Subcutaneous abdominal adipose tissue (tissue), 5 donors: ENCODE data around the gene LCE3E.
"Not testable (repeated sequence)": the region's sequence is repeated elsewhere in the genome, so short reads cannot be mapped to it uniquely, and the experiment has no call there.

Experiments
- H3K27ac ChIP-seq: one replicate; pipeline ENCODE4 v1.7.0; 2013; ENCODE audit warnings: low read depth, mild to moderate bottlenecking, inconsistent platforms, low read length, moderate library complexity
- H3K27me3 ChIP-seq, 5 donors: one replicate each; pipeline ENCODE4 v1.7.0; 2013; ENCODE audit warnings: low read length in 5 of 5, inconsistent platforms in 1 of 5; ENCODE audit not compliant: control insufficient read depth in 5 of 5, insufficient read depth in 4 of 5
- H3K36me3 ChIP-seq, 5 donors: one replicate each; pipeline ENCODE4 v1.7.0; 2013; ENCODE audit warnings: low read length in 5 of 5; ENCODE audit not compliant: control insufficient read depth in 5 of 5, insufficient read depth in 5 of 5
- H3K4me1 ChIP-seq, 5 donors: one replicate each; pipeline ENCODE4 v1.7.0; 2013; ENCODE audit warnings: low read length in 5 of 5, mild to moderate bottlenecking in 3 of 5, moderate library complexity in 1 of 5; ENCODE audit not compliant: control insufficient read depth in 5 of 5, insufficient read depth in 5 of 5
- H3K4me3 ChIP-seq, 5 donors: one replicate each; pipeline ENCODE4 v1.7.0; 2013; ENCODE audit warnings: low read length in 5 of 5, low read depth in 1 of 5
- H3K9ac ChIP-seq, 5 donors: one replicate each; pipeline ENCODE4 v1.7.0; 2013; ENCODE audit warnings: low read length in 5 of 5, mild to moderate bottlenecking in 4 of 5, moderate library complexity in 3 of 5
- H3K9me3 ChIP-seq, 5 donors: one replicate each; pipeline ENCODE4 v1.7.0; 2013; ENCODE audit warnings: low read length in 5 of 5; ENCODE audit not compliant: control insufficient read depth in 5 of 5
- donor health status: healthy.
- donor health status: healthy.
- donor health status: healthy.
- donor health status: healthy.
- donor health status: healthy.

Gene LCE3E

GRCh38 chr1:152565115-152565514, 1.5 kb downstream of the LCE3E start:
- no peaks in the 10 kb centered on the region for H3K36me3 ChIP-seq
- no peak overlapping the region for H3K27ac ChIP-seq

GRCh38 chr1:152548358-152548757, 18.2 kb downstream of the LCE3E start:
- not testable (repeated sequence) for H3K9me3 ChIP-seq, H3K36me3 ChIP-seq, H3K27me3 ChIP-seq, H3K4me1 ChIP-seq, H3K9ac ChIP-seq, H3K4me3 ChIP-seq, H3K27ac ChIP-seq

More at GRCh38 chr1:152565115-152565514, 1.5 kb downstream of the LCE3E start:
- Histone ChIP-seq H3K4me1 (no peaks in the 10 kb centered on the region), H3K9ac (no peak overlapping the region), H3K4me3 (no peak overlapping the region), H3K27me3 (peaks cover 0 to 4% (median 0%) of the 10 kb centered on the region in 5 donors), H3K9me3 (peaks cover 0 to 17% (median 3%) of the 10 kb centered on the region in 5 donors)

GRCh38 chr1:152546704-152547103, 19.9 kb downstream of the LCE3E start:
- Histone ChIP-seq H3K4me3 (no peak overlapping the region), H3K27ac (no peak overlapping the region), H3K9me3 (peaks cover 0 to 7% (median 0%) of the 10 kb centered on the region in 5 donors), H3K4me1 (no peaks in the 10 kb centered on the region), H3K27me3 (no peaks in the 10 kb centered on the region), H3K9ac (no peak overlapping the region), H3K36me3 (no peaks in the 10 kb centered on the region)

GRCh38 chr1:152543820-152544219, 22.8 kb downstream of the LCE3E start:
- Histone ChIP-seq H3K9ac (no peak overlapping the region), H3K36me3 (no peaks in the 10 kb centered on the region), H3K9me3 (peaks cover 0 to 7% (median 0%) of the 10 kb centered on the region in 5 donors)

GRCh38 chr1:152539901-152540300, 26.7 kb downstream of the LCE3E start:
- Histone ChIP-seq H3K4me1 (no peaks in the 10 kb centered on the region), H3K9me3 (no peaks in the 10 kb centered on the region), H3K36me3 (no peaks in the 10 kb centered on the region), H3K27me3 (no peaks in the 10 kb centered on the region), H3K27ac (no peak overlapping the region), H3K4me3 (no peak overlapping the region), H3K9ac (no peak overlapping the region)

More at GRCh38 chr1:152543820-152544219, 22.8 kb downstream of the LCE3E start:
- Histone ChIP-seq H3K4me3 (no peak overlapping the region), H3K27me3 (no peaks in the 10 kb centered on the region), H3K4me1 (no peaks in the 10 kb centered on the region), H3K27ac (no peak overlapping the region)

GRCh38 chr1:152537496-152537895, 29.1 kb downstream of the LCE3E start:
- Histone ChIP-seq H3K9ac (no peak overlapping the region), H3K36me3 (no peaks in the 10 kb centered on the region), H3K4me3 (no peak overlapping the region), H3K27me3 (peaks cover 0 to 2% (median 0%) of the 10 kb centered on the region in 5 donors), H3K27ac (no peak overlapping the region), H3K4me1 (no peaks in the 10 kb centered on the region), H3K9me3 (no peaks in the 10 kb centered on the region)

- Histone ChIP-seq H3K4me1 (no peaks in the 10 kb centered on the region), H3K27me3 (peaks cover 0 to 2% (median 0%) of the 10 kb centered on the region in 5 donors), H3K9me3 (peaks cover 0 to 4% (median 0%) of the 10 kb centered on the region in 5 donors), H3K4me3 (no peak overlapping the region), H3K27ac (no peak overlapping the region), H3K9ac (no peak overlapping the region), H3K36me3 (no peaks in the 10 kb centered on the region)
Measured at GRCh38 chr1:152535774-152536173, 30.8 kb downstream of the LCE3E start.

- H3K36me3 ChIP-seq, result no peaks in the 10 kb centered on the region
- H3K27ac ChIP-seq, result no peak overlapping the region
- H3K27me3 ChIP-seq, result peaks cover 0 to 2% (median 0%) of the 10 kb centered on the region in 5 donors
- H3K9me3 ChIP-seq, result peaks cover 0 to 4% (median 0%) of the 10 kb centered on the region in 5 donors
- no peaks in the 10 kb centered on the region for H3K4me1 ChIP-seq
- no peak overlapping the region for H3K4me3 ChIP-seq
- H3K9ac ChIP-seq, result no peak overlapping the region
Measured at GRCh38 chr1:152533327-152533938, 33.1 kb downstream of the LCE3E start.

GRCh38 chr1:152525080-152525641, 41.4 kb downstream of the LCE3E start:
- peaks cover 0 to 6% (median 3%) of the 10 kb centered on the region in 5 donors for H3K9me3 ChIP-seq
- H3K27ac ChIP-seq, result no peak overlapping the region
- H3K4me3 ChIP-seq, result no peak overlapping the region

GRCh38 chr1:152520561-152521090, 46.0 kb downstream of the LCE3E start:
- Histone ChIP-seq H3K4me1 (peaks cover 0 to 7% (median 1%) of the 10 kb centered on the region in 5 donors), H3K36me3 (no peaks in the 10 kb centered on the region), H3K4me3 (no peak overlapping the region), H3K9me3 (peaks cover 0 to 6% (median 3%) of the 10 kb centered on the region in 5 donors), H3K9ac (no peak overlapping the region), H3K27ac (no peak overlapping the region), H3K27me3 (peaks cover 4 to 11% (median 7%) of the 10 kb centered on the region in 5 donors)

More at GRCh38 chr1:152525080-152525641, 41.4 kb downstream of the LCE3E start:
- H3K36me3 ChIP-seq, result no peaks in the 10 kb centered on the region
- H3K27me3 ChIP-seq, result no peaks in the 10 kb centered on the region
- no peaks in the 10 kb centered on the region for H3K4me1 ChIP-seq
- no peak overlapping the region for H3K9ac ChIP-seq
